Liver (tissue), 3 donors: ENCODE measurements around the gene DIP2C.

ENCODE experiments used
- FOXA1 ChIP-seq: IDR thresholded peaks from 2 replicates; pipeline ENCODE4 v1.6.1; 2016; ENCODE audit warnings: antibody characterized with exemption
- FOXA2 ChIP-seq: IDR thresholded peaks from 2 replicates; pipeline ENCODE4 v1.6.1; 2016; ENCODE audit warnings: antibody characterized with exemption
- GABPA ChIP-seq, 2 donors: IDR thresholded peaks in 1 of 2; conservative IDR thresholded peaks in 1 of 2; 2 replicates each; pipeline ENCODE4 v1.6.1; 2016; ENCODE audit warnings: antibody characterized with exemption in 2 of 2, mild to moderate bottlenecking in 1 of 2, moderate library complexity in 1 of 2
- RAD21 ChIP-seq, 2 donors: IDR thresholded peaks; 2 replicates each; pipeline ENCODE4 v1.6.1; 2016; ENCODE audit warnings: antibody characterized with exemption in 2 of 2, mild to moderate bottlenecking in 2 of 2
- RXRA ChIP-seq, 2 donors: IDR thresholded peaks; 2 replicates each; pipeline ENCODE4 v1.6.1; 2017 to 2018; ENCODE audit warnings: antibody characterized with exemption in 2 of 2, mild to moderate bottlenecking in 1 of 2
- TAF1 ChIP-seq: conservative IDR thresholded peaks from 2 replicates; pipeline ENCODE4 v1.6.1; 2016; ENCODE audit warnings: antibody characterized with exemption, mild to moderate bottlenecking
- YY1 ChIP-seq: IDR thresholded peaks from 2 replicates; pipeline ENCODE4 v1.6.1; 2016; ENCODE audit warnings: antibody characterized with exemption, mild to moderate bottlenecking
- TF ChIP-seq, protein P1 (sequence below): fragments of 150-350 bp; IDR thresholded peaks from 2 replicates; pipeline ENCODE4 v1.5.1; 2017; ENCODE audit warnings: improper control_type of control experiment, low read depth, low read length; ENCODE audit not compliant: missing input control
- TF ChIP-seq, protein P2 (sequence below): IDR thresholded peaks from 2 replicates; pipeline ENCODE4 v1.6.1; 2016; ENCODE audit warnings: antibody characterized with exemption
- TF ChIP-seq, protein P3 (sequence below): IDR thresholded peaks from 2 replicates; pipeline ENCODE4 v1.6.1; 2016; ENCODE audit warnings: antibody characterized with exemption, mild to moderate bottlenecking
- TF ChIP-seq, protein P4 (sequence below): IDR thresholded peaks from 2 replicates; pipeline ENCODE4 v1.6.1; 2016; ENCODE audit warnings: antibody characterized with exemption
- donor health status: healthy.
- donor health status: healthy.

DNA sequence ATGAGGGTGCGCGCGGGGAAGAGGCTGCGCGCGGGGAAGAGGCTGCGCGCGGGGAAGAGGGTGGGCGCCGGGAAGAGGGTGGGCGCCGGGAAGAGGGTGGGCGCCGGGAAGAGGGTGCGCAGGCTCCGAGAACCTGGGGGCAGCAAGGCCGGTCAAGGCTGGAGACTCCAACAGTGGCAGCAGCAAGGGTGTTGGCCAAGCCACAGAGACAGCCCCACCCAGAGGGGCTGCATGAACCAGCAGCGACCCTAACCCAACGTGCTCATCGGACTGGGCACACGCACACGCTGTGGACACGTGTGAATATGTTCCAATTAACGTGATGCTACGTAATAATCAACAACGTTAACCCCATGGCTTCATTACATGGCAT lies 48.8 kb downstream of the DIP2C start:
- TF ChIP-seq, protein P1, sequence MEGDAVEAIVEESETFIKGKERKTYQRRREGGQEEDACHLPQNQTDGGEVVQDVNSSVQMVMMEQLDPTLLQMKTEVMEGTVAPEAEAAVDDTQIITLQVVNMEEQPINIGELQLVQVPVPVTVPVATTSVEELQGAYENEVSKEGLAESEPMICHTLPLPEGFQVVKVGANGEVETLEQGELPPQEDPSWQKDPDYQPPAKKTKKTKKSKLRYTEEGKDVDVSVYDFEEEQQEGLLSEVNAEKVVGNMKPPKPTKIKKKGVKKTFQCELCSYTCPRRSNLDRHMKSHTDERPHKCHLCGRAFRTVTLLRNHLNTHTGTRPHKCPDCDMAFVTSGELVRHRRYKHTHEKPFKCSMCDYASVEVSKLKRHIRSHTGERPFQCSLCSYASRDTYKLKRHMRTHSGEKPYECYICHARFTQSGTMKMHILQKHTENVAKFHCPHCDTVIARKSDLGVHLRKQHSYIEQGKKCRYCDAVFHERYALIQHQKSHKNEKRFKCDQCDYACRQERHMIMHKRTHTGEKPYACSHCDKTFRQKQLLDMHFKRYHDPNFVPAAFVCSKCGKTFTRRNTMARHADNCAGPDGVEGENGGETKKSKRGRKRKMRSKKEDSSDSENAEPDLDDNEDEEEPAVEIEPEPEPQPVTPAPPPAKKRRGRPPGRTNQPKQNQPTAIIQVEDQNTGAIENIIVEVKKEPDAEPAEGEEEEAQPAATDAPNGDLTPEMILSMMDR = no peak
- TF ChIP-seq TAF1 (no peak), RXRA (IDR thresholded peaks at IDR 0.05) (no peak), GABPA (IDR thresholded peaks at IDR 0.05 in 1 of 2, conservative IDR thresholded peaks at IDR 0.05 in 1 of 2) (no peak), FOXA2 (no peak), RAD21 (IDR thresholded peaks at IDR 0.05) (no peak), YY1 (no peak), FOXA1 (no peak)
- TF ChIP-seq, protein P2, sequence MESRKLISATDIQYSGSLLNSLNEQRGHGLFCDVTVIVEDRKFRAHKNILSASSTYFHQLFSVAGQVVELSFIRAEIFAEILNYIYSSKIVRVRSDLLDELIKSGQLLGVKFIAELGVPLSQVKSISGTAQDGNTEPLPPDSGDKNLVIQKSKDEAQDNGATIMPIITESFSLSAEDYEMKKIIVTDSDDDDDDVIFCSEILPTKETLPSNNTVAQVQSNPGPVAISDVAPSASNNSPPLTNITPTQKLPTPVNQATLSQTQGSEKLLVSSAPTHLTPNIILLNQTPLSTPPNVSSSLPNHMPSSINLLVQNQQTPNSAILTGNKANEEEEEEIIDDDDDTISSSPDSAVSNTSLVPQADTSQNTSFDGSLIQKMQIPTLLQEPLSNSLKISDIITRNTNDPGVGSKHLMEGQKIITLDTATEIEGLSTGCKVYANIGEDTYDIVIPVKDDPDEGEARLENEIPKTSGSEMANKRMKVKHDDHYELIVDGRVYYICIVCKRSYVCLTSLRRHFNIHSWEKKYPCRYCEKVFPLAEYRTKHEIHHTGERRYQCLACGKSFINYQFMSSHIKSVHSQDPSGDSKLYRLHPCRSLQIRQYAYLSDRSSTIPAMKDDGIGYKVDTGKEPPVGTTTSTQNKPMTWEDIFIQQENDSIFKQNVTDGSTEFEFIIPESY = no peak
- TF ChIP-seq, protein P3, sequence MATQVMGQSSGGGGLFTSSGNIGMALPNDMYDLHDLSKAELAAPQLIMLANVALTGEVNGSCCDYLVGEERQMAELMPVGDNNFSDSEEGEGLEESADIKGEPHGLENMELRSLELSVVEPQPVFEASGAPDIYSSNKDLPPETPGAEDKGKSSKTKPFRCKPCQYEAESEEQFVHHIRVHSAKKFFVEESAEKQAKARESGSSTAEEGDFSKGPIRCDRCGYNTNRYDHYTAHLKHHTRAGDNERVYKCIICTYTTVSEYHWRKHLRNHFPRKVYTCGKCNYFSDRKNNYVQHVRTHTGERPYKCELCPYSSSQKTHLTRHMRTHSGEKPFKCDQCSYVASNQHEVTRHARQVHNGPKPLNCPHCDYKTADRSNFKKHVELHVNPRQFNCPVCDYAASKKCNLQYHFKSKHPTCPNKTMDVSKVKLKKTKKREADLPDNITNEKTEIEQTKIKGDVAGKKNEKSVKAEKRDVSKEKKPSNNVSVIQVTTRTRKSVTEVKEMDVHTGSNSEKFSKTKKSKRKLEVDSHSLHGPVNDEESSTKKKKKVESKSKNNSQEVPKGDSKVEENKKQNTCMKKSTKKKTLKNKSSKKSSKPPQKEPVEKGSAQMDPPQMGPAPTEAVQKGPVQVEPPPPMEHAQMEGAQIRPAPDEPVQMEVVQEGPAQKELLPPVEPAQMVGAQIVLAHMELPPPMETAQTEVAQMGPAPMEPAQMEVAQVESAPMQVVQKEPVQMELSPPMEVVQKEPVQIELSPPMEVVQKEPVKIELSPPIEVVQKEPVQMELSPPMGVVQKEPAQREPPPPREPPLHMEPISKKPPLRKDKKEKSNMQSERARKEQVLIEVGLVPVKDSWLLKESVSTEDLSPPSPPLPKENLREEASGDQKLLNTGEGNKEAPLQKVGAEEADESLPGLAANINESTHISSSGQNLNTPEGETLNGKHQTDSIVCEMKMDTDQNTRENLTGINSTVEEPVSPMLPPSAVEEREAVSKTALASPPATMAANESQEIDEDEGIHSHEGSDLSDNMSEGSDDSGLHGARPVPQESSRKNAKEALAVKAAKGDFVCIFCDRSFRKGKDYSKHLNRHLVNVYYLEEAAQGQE = no peak
- TF ChIP-seq, protein P4, sequence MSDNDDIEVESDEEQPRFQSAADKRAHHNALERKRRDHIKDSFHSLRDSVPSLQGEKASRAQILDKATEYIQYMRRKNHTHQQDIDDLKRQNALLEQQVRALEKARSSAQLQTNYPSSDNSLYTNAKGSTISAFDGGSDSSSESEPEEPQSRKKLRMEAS = no peak
